ENCODE results near the gene ZYG11A. TPM values are rescaled to one million over a fixed set of nuclear protein-coding genes. Genes with fewer than 3 reads are reported as not detected.
A peak's percentile ranks its signal among the peaks of the same experiment; 100 is the strongest.

The ZYG11A gene
- total RNA-seq, 2 experiments from 2014 or later: 0.23 to 0.35 TPM

- DNase-seq: no peak
- H3K36me3 Mint-ChIP-seq: no peaks in the 10 kb centered on the region
- peak; percentile 16 for ATAC-seq
- H3K27me3 Mint-ChIP-seq: peaks cover 6% of the 10 kb centered on the region
- H3K9me3 Mint-ChIP-seq (ENCODE audit: low read depth): no peaks in the 10 kb centered on the region
- CTCF ChIA-PET: no interaction called here
- H3K4me1 Mint-ChIP-seq: peaks cover 12% of the 10 kb centered on the region
- H3K4me3 Mint-ChIP-seq: peak overlapping the region; percentile 75
- no peak overlapping the region for H3K27ac Mint-ChIP-seq
Observed at GRCh38 chr1:52928015-52928404, 85.5 kb downstream of the ZYG11A start.

GRCh38 chr1:52929019-52929418, 86.5 kb downstream of the ZYG11A start:
- DNase-seq: no peak
- peaks cover 12% of the 10 kb centered on the region for H3K4me1 Mint-ChIP-seq
- no peaks in the 10 kb centered on the region for H3K36me3 Mint-ChIP-seq
- ATAC-seq: no peak
- H3K27me3 Mint-ChIP-seq: peaks cover 6% of the 10 kb centered on the region
- CTCF ChIA-PET: interaction anchor here (0.7 to 0.8 kb wide), 2 partner anchors 11 to 253 kb away, joined by 3 read pairs; no protein-coding TSS in a partner anchor
- no peak overlapping the region for H3K4me3 Mint-ChIP-seq
- H3K9me3 Mint-ChIP-seq (ENCODE audit: low read depth): no peaks in the 10 kb centered on the region
- H3K27ac Mint-ChIP-seq: no peak overlapping the region

- no peaks in the 10 kb centered on the region for H3K9me3 Mint-ChIP-seq (ENCODE audit: low read depth)
- CTCF ChIA-PET: no interaction called here
- H3K27me3 Mint-ChIP-seq: no peaks in the 10 kb centered on the region
- DNase-seq (no peak), ATAC-seq (no peak)
- no peak overlapping the region for H3K27ac Mint-ChIP-seq
- H3K4me3 Mint-ChIP-seq: no peak overlapping the region
- peaks cover 1% of the 10 kb centered on the region for H3K36me3 Mint-ChIP-seq
- H3K4me1 Mint-ChIP-seq: no peaks in the 10 kb centered on the region
Observed at GRCh38 chr1:52937433-52938182, 95.0 kb downstream of the ZYG11A start.

DNA sequence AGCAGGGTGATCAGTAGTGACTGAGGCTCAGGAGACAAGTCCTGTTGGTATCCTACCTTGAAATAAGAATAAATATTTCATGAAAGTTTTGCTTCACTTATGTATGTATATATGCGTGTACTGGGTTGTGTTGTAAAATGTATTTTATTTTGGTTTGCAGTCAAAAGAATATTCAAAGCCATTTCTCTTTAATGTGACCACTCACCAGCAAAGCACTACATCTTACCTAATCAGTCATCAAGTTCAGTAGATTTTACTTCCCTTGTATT, 95.6 kb downstream of the ZYG11A start:
- Mint-ChIP-seq H3K9me3 (ENCODE audit: low read depth) (no peaks in the 10 kb centered on the region), H3K4me3 (no peak overlapping the region), H3K4me1 (no peaks in the 10 kb centered on the region), H3K36me3 (peaks cover 1% of the 10 kb centered on the region), H3K27ac (no peak overlapping the region), H3K27me3 (no peaks in the 10 kb centered on the region)
- CTCF ChIA-PET: no interaction called here
- DNase-seq (no peak), ATAC-seq (no peak)

GRCh38 chr1:52943876-52944416, 101.4 kb downstream of the ZYG11A start:
- CTCF ChIA-PET: no interaction called here
- no peaks in the 10 kb centered on the region for H3K4me1 Mint-ChIP-seq
- no peaks in the 10 kb centered on the region for H3K9me3 Mint-ChIP-seq (ENCODE audit: low read depth)
- peaks cover 1% of the 10 kb centered on the region for H3K36me3 Mint-ChIP-seq
- H3K4me3 Mint-ChIP-seq: no peak overlapping the region
- DNase-seq (no peak), ATAC-seq (no peak)
- no peak overlapping the region for H3K27ac Mint-ChIP-seq
- H3K27me3 Mint-ChIP-seq: no peaks in the 10 kb centered on the region

- Mint-ChIP-seq H3K4me3 (no peak overlapping the region), H3K27me3 (no peaks in the 10 kb centered on the region), H3K4me1 (no peaks in the 10 kb centered on the region), H3K36me3 (peaks cover 6% of the 10 kb centered on the region), H3K27ac (no peak overlapping the region), H3K9me3 (ENCODE audit: low read depth) (peaks cover 1% of the 10 kb centered on the region)
- ATAC-seq (no peak), DNase-seq (no peak)
- CTCF ChIA-PET: no interaction called here
Observed at GRCh38 chr1:52944566-52944965, 102.0 kb downstream of the ZYG11A start.

Small RNA genes lying within 50 kb of the gene (microRNA-seq; reads per million reads assigned to microRNA genes)
- gene MIR1273F (not detected), gene MIR1273G (not detected), gene MIR5095 (not detected)

Other genes with a start within 250 kb of the ZYG11A start
- gene GPX7, start 240.4 kb upstream of the ZYG11A start, total RNA-seq: 10 to 100 TPM; 14.4 to 15.3 TPM
- gene SHISAL2A, start 209.6 kb upstream of the ZYG11A start, total RNA-seq: 10 to 100 TPM in 1 of 2 experiments, 1 to 10 TPM in 1; 5.7 to 11.0 TPM
- 10 to 100 TPM; 16.1 to 26.3 TPM for gene COA7, start 144.4 kb upstream of the ZYG11A start, total RNA-seq
- 1 to 10 TPM; 7.5 to 9.8 TPM for gene ZYG11B, start 116.3 kb upstream of the ZYG11A start, total RNA-seq
- 10 to 100 TPM; 33.2 to 48.0 TPM for gene ECHDC2, start 79.0 kb downstream of the ZYG11A start, total RNA-seq
- gene SCP2, start 84.5 kb downstream of the ZYG11A start, total RNA-seq: 10 to 100 TPM; 72.1 to 72.8 TPM
- gene PODN, start 219.5 kb downstream of the ZYG11A start, total RNA-seq: not detected